Skin of body (tissue), 2 donors: ENCODE measurements around the gene UIMC1. TPM values are rescaled to one million over a fixed set of nuclear protein-coding genes. Genes with fewer than 3 reads are reported as not detected.

Source experiments
- DNase-seq: peaks from one replicate; lab custom pipeline; 2025; lab: John Stamatoyannopoulos, UW
- total RNA-seq: library from RNA; depleted of rRNA; stranded (reverse); fragments of >200 nt; gene quantifications from one replicate; pipeline ENCODE4 v1.2.3, GENCODE V29; 2014

Gene UIMC1
- total RNA-seq, 1 donor from 2014 or later, result 36.5 TPM

DNA sequence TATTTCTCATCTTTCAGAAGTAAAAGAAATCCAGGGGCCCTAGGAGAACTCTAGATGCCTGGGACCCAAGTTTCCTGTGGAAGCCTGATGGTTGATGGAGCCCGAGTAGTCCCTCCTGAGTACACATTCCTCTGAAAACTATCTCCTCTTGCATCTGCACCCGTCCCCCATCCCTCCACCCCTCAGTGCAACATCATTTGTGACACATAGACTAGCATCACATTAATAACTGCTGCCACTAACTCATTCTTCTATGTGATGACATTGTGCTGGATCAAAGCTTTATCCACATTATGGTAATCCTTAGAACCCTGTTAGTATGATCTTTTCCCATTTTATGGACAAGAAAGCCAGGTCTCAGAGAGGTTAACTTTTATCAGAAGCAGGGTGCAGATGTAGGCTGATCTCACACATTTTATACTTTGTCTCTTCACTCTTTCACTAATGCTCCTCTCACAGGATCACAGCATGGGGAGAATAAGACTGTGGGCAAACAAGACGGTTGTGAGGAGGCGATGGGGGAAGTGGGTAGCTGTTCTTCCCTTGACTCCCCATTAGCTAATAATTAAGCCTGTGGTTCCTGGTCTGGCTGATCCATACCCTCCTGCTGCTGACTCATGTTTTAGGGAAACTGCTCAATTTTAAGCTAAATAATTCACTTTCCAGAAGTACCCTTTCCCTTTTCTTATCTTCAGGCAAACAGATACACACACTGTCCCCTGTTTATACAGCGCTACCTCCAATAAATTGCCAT, 103.5 kb downstream of the UIMC1 start:
- no peak for DNase-seq

DNA sequence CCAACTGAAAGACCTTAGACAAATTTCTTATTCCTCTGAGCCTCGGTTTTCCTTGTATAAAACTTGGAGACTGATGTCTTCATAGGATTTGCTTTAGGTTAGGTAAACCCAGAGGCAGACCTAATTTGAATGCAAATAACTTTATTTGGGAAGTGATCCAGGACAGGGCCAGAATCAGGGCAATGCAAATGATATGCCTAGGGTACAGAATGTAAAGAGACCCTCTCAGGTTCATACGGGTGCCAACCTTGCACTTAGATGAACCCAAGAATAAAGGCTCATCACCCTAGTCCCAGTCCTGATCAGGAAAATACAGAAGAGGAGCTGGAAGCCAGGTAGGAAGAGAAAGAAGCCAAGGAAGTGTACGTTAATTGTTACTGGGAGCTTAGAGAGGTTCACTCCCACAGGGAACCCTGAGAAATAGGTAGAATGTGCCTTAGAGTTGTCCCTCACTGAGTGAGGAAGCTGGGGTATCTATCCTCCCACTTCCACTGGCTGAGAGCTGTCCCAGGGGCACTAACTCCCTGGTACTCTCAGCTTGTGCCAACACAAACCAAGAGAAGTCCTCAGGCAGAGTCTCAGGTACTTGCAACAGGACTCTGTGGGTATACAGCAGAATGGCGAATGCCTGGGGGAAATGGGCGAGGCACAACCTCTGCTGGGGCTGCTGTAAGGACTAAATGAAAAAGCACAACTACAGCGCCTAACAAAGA, 104.3 kb downstream of the UIMC1 start:
- no peak for DNase-seq

DNA sequence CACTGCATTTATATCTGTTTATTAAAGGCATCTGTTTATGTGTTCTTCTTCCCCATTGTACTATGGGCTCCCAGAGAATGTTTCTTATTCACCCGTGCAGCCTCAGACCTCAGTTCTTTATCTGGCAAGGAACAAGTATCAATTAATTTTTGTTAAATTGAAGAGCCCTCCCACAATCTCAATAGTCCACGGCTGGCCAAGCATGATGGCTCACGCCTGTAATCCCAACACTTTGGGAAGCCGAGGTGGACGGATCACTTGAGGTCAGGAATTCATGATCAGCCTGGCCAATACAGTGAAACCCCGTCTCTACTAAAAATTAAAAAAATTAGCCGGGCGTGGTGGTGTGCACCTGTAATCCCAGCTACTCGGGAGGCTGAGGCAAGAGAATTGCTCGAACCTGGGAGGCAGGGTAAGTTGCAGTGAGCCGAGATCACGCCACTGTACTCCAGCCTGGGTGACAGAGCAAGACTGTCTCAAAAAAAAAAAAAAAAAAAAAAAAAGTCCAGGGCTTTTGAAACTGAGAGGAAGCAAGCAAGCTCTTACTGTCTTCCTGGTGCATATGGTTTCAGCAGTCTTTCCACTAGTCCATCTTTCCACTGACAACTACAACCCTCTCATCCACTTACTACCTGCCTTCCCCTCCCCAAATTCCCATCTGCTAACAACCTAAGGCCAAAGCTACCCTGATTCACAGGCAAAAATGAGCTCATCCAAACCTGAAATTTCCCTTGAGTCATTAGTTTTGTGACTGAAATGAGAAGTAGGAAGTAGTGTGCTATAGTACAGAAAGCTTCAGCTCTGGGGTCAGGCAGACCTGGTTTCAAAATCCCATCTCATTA, 105.1 kb downstream of the UIMC1 start:
- no peak for DNase-seq

DNA sequence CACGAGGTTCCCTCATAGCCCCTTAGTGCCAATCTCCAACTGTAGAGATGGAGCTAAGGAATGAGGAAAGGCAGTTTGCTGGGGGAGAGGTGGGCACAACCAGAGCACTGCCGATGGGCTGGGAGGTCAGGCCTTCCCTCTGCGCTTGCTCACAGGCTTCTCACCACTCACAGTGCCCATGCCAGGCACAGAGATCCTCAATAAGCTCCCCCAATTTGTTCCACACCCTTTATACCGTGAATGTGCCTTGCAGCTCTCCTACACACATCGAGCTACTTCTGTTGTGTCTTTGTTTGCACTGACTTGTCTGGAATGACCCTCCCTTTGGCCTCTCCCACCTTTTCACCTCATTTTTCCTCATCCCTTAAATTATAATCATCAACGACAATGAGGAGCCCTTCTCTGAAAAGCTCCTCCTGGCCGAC, 105.8 kb downstream of the UIMC1 start:
- no peak for DNase-seq

DNA sequence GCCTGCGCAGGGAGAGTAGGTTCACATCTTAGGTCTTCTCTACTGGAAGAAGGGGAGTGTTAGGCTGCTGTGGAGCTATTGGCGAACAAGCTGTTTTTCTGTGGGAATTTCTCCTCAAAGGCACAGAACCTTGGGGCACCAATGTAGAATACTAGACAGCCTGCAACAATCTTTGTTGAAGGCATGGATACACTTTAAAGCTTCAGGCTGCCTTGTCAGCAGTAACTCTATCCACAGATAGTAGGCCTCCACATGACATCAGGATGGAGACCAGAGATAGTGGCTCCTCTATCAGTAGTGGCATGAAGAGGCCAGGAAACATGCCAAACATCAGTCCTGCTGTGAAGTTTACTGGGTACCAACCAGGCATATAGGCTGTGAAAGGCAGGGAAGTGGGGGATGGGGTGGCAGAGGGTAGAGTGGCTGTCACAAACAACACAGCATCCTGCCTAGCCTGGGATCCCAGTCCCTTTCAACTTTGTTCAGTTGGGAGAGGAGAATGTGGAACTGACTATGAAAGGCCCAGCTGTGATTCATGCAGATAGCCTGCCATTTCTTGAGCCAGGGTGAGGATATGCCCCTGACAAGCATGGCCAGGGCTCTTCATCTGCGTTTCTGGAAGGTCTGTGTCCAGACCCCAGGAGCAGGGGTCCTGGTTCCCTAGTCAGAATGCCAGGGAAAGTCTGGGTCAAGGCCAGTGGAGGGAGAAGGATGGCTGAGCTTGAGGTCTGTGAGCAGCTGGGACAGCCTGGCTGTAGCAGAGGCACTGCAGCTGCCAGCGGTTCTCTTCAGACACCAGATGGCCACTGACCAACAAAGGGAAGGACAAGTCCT, 106.4 kb downstream of the UIMC1 start:
- no peak for DNase-seq

DNA sequence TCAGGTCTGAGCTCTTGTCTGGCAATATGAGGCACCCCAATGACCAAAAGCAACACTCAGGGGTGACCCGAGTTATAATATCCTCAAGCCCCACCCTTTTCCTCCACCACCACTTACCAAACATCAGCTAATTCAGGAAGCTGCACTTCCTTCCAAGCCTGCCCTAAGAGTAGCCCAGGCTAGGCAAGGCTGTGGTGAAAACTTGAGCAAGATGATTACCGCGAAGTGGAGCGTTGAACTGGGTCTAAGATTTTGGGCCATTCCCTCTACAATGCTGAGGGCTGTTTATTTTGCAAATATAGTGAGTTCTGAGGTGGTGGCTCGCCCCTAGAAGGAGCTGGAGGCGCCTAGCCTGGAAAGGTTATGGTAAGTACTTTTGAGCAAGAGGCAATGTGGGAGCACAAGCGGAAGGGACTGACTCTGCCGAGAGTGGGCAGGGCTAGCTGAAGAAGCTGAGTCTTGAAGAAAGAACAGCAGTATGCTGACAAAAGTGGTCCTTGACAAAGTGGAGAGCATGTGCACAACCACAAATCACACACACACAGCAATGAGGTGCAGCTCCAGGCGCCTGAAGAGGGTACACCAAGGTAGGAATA, 107.2 kb downstream of the UIMC1 start, which contains the start of gene HK3:
HK3 (minus strand) TSS at position 51 of the 596 bp plus-strand sequence. CDS start 3,187 bp downstream, outside the sequence.
- DNase-seq, result no peak

DNA sequence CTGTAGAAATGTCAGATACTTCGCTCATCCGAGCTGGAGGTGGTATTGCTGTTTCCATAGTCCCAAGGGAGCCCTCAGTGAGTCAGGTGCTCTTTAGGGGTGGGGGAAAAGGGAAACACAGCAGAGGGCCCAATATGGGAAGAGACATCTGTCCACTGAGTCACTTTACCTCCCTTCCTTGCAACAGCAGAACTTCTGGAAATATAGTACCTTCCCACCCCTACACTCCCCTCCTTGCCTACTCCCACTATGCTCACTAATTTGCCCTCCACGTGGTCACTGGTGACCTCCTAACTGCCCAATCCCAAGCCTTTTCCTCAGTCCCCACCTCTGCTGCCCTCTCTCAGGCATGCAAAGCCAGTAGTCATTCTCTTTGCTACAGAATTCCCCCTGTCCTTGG, 109.3 kb downstream of the UIMC1 start:
- no peak for DNase-seq

DNA sequence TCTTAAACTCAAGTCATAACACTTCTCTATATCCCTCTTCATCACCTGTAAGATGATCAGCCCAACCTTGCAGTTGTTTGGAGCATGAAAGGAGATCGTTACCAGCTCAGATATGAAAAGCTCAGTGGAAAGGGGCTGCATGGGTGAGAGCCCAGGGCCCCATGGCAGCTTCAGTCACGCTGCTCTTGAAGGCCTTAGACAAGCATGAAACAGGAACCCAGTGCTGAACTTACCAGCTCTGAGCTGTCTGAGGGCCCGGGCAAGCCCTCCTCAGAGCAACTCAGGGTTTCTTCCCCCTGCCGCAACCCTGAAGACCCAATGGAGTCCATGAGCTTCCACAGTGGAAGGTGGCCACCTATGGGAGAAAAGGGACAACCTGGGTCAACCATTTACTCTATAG, 110.7 kb downstream of the UIMC1 start:
- DNase-seq, result no peak

DNA sequence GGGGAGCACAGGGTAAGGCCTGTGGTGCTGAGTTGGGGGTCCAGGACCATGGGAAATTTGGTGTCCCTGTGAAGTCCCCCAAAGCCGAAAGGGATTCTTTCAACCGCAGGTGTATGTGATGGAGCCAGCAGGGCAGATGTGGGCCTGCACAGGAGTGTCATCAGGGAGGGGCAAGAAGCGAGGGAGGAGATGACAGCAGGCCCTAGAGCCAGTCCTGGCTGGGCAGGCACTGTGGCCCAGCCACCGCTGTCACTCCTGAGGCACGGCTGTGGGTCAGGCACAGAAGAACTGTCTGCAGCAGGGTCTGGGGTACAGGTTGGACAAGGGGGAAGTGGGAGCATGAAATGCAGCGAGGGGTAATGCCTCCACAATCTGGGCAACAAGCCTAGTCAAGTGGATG, 112.3 kb downstream of the UIMC1 start:
- no peak for DNase-seq

DNA sequence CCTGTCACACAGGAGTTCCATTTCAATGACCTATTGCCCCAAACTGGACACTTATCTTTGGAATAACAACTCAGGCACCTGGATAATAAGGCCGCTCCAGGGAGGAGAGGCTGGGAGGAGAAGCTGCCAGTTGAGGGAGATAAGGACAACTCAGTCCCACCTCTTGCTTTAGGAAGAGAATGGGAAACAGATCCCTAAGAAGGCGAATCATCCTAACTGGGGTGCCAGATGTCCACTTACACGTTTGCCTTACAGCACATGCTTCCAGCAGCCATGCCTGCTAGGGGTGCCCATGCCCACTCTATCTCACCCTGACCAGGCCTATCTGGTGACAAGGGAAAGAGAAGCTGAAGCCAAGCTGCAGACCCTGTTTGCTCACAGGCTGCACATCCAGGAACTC, 113.9 kb downstream of the UIMC1 start:
- DNase-seq, result no peak

DNA sequence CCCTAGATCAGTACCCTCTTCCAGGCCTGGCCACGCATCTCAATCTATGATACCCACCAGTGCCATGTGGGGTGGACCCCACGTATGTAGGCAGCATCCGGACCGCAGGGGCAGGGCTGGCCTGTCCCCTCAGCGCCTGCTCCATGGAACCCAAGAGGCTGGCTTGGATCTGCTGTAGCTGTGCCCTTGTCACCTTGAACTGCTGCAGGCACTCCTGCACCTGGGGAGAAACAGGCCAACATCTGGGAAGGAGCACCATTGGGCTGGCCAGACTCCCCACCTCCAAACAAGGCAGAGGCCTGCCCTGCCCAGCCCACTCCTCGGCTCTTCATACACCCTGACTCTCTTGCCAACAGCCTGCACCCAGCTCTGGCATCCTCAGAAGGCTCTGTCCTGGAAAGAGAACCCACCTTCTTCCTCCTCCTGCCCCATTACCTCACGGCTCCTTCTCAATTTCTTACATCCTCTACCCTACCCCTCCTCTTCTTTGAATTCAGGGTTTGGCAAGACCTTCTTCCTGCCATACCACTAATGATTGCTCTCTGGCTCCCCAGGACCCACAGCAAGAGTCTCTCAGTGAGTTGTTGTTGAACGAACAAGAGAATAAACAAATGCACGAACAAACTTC, 115.1 kb downstream of the UIMC1 start:
- DNase-seq, result no peak

DNA sequence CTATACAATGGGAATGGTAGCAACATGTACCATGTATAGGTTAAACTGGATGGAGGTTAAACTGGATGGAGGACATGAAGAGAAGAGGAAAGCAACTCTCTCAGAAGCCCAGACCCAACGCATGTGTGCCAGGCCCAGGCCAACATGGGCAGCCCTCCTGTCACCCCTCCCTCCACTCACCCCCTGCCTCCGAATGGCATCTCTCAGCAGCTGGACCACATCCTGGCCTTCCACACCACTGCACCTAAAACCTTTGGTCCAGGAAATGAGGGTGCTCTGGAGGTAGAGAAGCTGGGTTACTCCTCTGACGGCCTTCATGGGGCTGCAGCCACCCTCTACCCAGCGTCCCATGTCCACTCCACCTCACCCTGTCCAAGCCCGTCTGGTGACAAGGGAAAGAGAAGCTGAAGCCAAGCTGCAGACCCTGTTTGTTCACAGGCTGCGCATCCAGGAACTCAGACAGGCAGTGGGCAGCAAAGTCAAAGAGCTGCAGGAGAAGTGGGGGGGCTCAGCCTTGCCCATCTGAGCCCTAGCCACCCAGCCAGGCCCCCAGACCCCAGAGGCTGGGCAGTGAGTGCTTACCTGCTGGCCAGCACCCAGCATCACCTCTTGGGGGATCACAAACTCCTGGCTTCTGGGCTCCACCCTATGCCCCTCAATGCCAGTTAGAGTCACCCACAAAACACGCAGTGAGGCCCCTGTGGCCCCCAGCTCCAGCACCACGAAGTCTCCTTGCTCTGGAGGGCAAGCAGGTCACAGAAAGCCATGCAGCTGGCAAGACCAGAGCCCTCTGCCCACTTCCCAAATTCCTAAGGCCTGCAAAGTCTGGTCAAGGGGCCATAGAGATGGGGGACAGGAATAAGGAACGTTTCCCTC, 115.9 kb downstream of the UIMC1 start:
- no peak for DNase-seq

DNA sequence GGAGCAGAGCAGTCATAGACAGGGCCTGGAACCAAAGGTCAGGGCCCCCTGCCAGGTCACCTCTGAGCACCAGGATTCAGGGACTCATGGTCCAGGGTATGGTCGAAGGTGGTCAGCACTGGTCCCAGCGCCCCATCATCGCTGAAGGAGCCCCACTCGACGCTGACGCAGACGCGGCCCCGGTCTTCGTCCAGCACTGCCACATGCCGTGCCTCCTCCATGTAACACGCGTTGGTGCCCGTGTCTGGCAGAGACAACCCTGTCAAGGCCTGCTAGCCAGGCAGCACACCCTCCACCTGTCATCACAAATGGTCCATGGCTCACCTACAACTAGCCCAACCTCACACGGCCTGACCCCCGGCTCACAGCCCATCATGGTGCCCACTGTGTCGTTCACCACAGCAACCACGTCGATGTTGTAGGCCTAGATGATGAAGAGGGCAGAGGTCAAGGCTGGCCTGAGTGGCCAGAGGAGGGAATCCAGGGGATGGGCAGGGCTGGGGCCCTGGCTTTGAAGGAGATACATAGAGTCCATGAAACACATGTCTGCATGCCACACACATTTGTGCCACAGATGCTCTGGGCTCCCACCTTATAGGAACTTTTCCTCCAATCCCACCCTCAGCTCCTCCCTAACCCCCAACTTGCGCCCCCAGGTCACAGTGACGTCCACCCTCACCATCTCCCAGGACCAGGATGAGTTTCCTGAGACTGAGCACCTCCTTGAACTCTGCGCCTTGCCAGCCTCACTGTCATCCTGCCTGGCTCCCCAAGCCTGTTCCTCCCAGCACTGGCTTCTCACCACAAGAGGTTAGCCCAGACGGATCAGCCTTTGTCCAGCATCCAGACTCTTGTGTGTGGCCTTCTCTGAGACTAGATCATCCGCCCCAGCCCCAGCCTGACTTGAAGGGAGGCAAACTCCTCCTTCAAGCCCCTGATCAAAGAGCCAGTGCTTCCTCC, 117.0 kb downstream of the UIMC1 start:
- no peak for DNase-seq

DNA sequence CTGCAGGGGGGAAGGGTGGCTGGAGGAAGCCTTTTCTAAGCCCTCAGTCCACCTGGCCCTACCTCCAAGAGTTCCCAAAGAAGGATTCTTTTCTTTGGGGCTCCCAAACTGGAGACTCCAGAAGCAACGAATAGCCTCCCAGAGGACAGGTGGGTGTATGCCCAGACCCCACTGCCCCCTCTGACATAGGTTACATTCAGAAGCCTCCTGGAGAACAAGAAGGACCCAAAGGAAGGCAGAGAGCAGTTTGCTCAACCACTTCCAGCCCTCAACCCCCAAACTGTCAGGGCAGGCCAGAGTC, 117.8 kb downstream of the UIMC1 start:
- no peak for DNase-seq

DNA sequence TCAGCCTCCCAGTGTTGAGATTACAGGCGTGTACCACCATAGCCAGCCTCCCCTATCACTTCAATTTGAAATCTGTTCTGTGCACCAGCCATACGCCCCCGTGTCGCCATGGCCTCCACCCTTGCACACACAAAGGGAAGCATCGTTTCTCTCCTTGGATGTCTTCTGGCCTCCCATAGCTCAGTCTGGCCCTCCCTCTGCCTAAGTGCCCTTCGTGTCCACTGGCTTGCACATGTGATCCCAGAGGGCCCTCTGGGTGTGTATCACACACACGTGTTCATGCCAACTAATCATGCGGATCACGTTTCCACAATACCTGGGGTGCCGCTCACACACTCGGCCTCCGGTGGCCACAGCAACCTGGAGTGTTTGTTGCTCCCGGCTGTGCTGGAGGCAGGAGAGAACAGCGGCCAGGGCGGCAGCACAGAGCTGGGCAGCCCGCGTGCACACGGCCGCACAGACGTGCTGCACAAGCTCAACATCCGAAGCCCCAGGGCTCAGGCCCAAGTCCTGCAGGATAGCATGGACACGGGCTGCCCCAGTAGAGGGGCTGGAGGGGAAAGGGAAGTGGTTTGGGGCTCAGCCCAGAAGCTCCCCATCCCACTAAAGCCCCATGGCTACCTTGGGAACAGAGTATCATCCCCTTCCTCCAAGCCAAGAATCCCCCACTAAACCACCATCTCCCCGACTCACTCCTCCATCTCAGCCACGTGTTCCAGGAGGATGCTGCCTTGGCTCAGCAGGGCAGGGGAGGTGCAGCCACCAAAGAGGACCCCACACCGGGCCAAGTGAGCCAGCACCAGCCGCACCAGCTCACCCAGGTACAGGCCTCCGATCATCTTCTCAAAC, 118.3 kb downstream of the UIMC1 start:
- no peak for DNase-seq

DNA sequence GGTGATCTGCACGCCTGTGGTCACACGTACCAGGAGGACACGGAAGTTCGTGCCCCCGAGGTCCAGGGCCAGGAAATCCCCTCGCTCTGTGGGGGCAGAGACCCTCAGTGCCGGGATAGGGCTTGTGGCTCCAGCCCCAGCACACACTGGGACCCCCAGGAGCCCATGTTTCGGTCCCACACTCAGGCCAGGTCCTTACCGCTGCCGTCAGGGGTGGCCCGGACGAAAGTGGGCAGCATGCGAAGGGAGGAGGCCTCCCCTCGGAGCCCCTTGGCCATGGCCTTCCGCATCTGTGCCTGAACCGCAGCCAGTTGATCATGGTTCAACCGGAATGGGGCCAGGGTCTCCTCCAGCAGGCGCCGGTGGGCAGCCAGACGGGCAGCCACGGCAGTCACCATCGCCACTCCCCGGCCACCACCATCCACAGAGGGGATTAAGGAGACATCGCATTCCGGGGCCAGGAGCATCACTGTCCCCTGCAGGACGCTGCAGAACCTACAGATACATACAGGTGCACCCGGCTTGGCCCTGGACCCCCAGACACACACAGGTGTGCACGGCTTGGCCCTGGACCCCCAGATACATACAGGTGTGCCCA, 119.2 kb downstream of the UIMC1 start:
- DNase-seq, result no peak
